DMS153 treated with DMSO at 0.1 percent for 48 hours (cell line): ENCODE measurements around the gene FNDC11.

ENCODE experiments used
- DNase-seq: peaks from one replicate; lab custom pipeline; 2025; ENCODE audit not compliant: unreplicated experiment; lab: John Stamatoyannopoulos, UW

Gene FNDC11

GRCh38 chr20:63539092-63539430 lies 14.9 kb upstream of the FNDC11 start:
- DNase-seq, result no peak

- DNase-seq, result no peak
These were observed 14.3 kb upstream of the FNDC11 start for GRCh38 chr20:63539441-63540370.

GRCh38 chr20:63540417-63541186 lies 13.4 kb upstream of the FNDC11 start:
- no peak for DNase-seq

- DNase-seq, result no peak
These were observed 12.6 kb upstream of the FNDC11 start for GRCh38 chr20:63541371-63541770.

GRCh38 chr20:63542031-63542559 lies 11.9 kb upstream of the FNDC11 start:
- peak; percentile 18 for DNase-seq

GRCh38 chr20:63542696-63543095 lies 11.3 kb upstream of the FNDC11 start:
- no peak for DNase-seq

GRCh38 chr20:63543131-63543530 lies 10.8 kb upstream of the FNDC11 start:
- no peak for DNase-seq

GRCh38 chr20:63543733-63544132 lies 10.2 kb upstream of the FNDC11 start:
- no peak for DNase-seq

GRCh38 chr20:63544241-63544957 lies 9.6 kb upstream of the FNDC11 start:
- DNase-seq, result no peak

GRCh38 chr20:63544958-63545516 lies 8.9 kb upstream of the FNDC11 start:
- DNase-seq, result no peak

GRCh38 chr20:63545814-63546213 lies 8.1 kb upstream of the FNDC11 start:
- no peak for DNase-seq

GRCh38 chr20:63546256-63546955 lies 7.6 kb upstream of the FNDC11 start:
- DNase-seq, result no peak

- no peak for DNase-seq
These were observed 6.8 kb upstream of the FNDC11 start for GRCh38 chr20:63546956-63547724.

- no peak for DNase-seq
These were observed 6.1 kb upstream of the FNDC11 start, which contains the start of gene SRMS for GRCh38 chr20:63547725-63548480. TSS of gene SRMS (minus strand) at chr20:63547749. CDS start at chr20:63547463, 286 bp downstream.

- no peak for DNase-seq
These were observed 5.4 kb upstream of the FNDC11 start for GRCh38 chr20:63548542-63548941.

- DNase-seq, result no peak
These were observed 4.9 kb upstream of the FNDC11 start for GRCh38 chr20:63549019-63549418.

- no peak for DNase-seq
These were observed 4.2 kb upstream of the FNDC11 start for GRCh38 chr20:63549679-63550282.

- no peak for DNase-seq
These were observed 2.9 kb upstream of the FNDC11 start for GRCh38 chr20:63551068-63551467.
